Heart left ventricle (tissue), 16 donors: ENCODE results near the gene EPHA6. TPM values are rescaled to one million over a fixed set of nuclear protein-coding genes. Genes with fewer than 3 reads are reported as not detected.
A peak's percentile ranks its signal among the peaks of the same experiment; 100 is the strongest.

Experiments
- ATAC-seq, 4 donors: fragments of 200-7000 bp; cut with Tn5 transposase; one replicate each; pipeline ENCODE4 v1.9.1; 2020 to 2022; ENCODE audit warnings: moderate library complexity in 4 of 4, mild to moderate bottlenecking in 3 of 4, moderate number of reproducible peaks in 1 of 4
- DNase-seq, 5 donors: peaks; one replicate each; pipeline ENCODE4 v3.0.0-alpha.2; 2020
- H3K27ac ChIP-seq, 12 donors: fragments of 200-600 bp; sonication (generic) in 4 of 12; one replicate each; pipeline versions ENCODE4 v1.5.0 to v1.8.0; 2016 to 2022; ENCODE audit warnings: mild to moderate bottlenecking in 2 of 12
- H3K27me3 ChIP-seq, 9 donors: fragments of 200-600 bp; sonication (generic) in 2 of 9; one replicate each; pipeline versions ENCODE4 v1.5.1 to v1.8.0; 2016 to 2022; ENCODE audit warnings: mild to moderate bottlenecking in 3 of 9
- H3K36me3 ChIP-seq, 9 donors: fragments of 200-600 bp; sonication (generic) in 2 of 9; one replicate each; pipeline versions ENCODE4 v1.5.0 to v1.8.0; 2018 to 2022; ENCODE audit warnings: mild to moderate bottlenecking in 2 of 9
- H3K4me1 ChIP-seq, 12 donors: fragments of 200-600 bp; sonication (generic) in 4 of 12; one replicate each; pipeline versions ENCODE4 v1.5.0 to v1.8.0; 2016 to 2022; ENCODE audit warnings: mild to moderate bottlenecking in 3 of 12
- H3K4me3 ChIP-seq, 12 donors: fragments of 200-600 bp; sonication (generic) in 4 of 12; one replicate each; pipeline versions ENCODE4 v1.5.0 to v1.8.0; 2017 to 2022; ENCODE audit warnings: mild to moderate bottlenecking in 9 of 12, moderate library complexity in 4 of 12
- H3K9me3 ChIP-seq, 12 donors: fragments of 200-600 bp; sonication (generic) in 4 of 12; one replicate each; pipeline versions ENCODE4 v1.5.0 to v1.8.0; 2016 to 2022; ENCODE audit warnings: mild to moderate bottlenecking in 1 of 12
- CTCF ChIP-seq, 12 donors: fragments of 200-600 bp; sonication (generic) in 4 of 12; IDR thresholded peaks; one replicate each; pipeline versions ENCODE4 v1.5.0 to v1.8.0; 2018 to 2022; ENCODE audit warnings: antibody characterized with exemption in 12 of 12, mild to moderate bottlenecking in 5 of 12
- POLR2A ChIP-seq, 2 donors: fragments of 450-650 bp; IDR thresholded peaks; one replicate each; pipeline ENCODE4 v1.6.1; 2017; ENCODE audit warnings: antibody characterized with exemption in 2 of 2, mild to moderate bottlenecking in 2 of 2, moderate library complexity in 2 of 2
- WGBS, 4 donors: extraction: QIAGEN DNeasy Blood & Tissue Kit in 2 of 4; methylation state at CpG; one replicate each; pipeline versions ENCODE4 v1.1.5 to v1.1.7; 2013 to 2018; 5-methylcytosine and 5-hydroxymethylcytosine counted together
- intact Hi-C, 10 donors: fragments of 100-400 bp; cut with DNase I; formaldehyde crosslinking; loops; one replicate each; pipeline versions ENCODE4 v1.11.1 to v1.14.2; 2022
- polyA plus RNA-seq, 2 donors: library from polyadenylated mRNA; stranded (reverse); fragments of 200-250 nt; gene quantifications; one replicate each; pipeline ENCODE4 v1.2.3, GENCODE V29; 2013
- total RNA-seq, 9 donors: library from RNA; depleted of rRNA in 2 of 9; stranded (reverse); fragments of >200 nt in 2 of 9; fragmentation: NEBNext Ultra II Directional in 3 of 9; extraction: Animal tissue kit (Norgen Biotek cat#: 25700) in 3 of 9; gene quantifications; one replicate each; pipeline versions ENCODE4 v1.1.0 to v1.2.4, GENCODE V29; 2016 to 2023
- donor health status: ischemic (EF 13 %, LVEDD 7.1; RV severe dilation, severe dysfunction).
- donor health status: healthy with polysubstance abuse.
- donor health status: DM: no; HTN: yes; CAD: no.
- donor health status: DM: no; HTN: no; CAD: no.
- donor health status: ischemic (EF 25% LVEDD 6.9; RV normal size, moderate dysfunction).
- donor health status: ischemic (EF 25% LVEDD 5.7; RV mildly dilated, moderate dysfunction).
- donor health status: healthy.
- donor health status: DM: yes; HTN: yes; CAD: no.
- donor health status: ischemic (EF 35%, LVEDD 5.7; RV mildly dilated, moderate dysfunction).
- donor health status: nonischemic (EF 11% LVEDD 7.7; RV severe dilation, severe dysfunction).
- donor health status: DM: yes; HTN: yes; CAD: no.
- donor health status: PGD.
- donor health status: ischemic (EF 29% LVEDD 5.4; RV normal size, mild dysfunction).
- donor health status: nonischemic (EF 23%, LVEDD 6.1; RV moderate dilation, normal function).

Gene EPHA6
- total and polyA plus RNA-seq, 11 donors = 0.28 to 1.2 (median 0.42) TPM; not detected in 6

DNA sequence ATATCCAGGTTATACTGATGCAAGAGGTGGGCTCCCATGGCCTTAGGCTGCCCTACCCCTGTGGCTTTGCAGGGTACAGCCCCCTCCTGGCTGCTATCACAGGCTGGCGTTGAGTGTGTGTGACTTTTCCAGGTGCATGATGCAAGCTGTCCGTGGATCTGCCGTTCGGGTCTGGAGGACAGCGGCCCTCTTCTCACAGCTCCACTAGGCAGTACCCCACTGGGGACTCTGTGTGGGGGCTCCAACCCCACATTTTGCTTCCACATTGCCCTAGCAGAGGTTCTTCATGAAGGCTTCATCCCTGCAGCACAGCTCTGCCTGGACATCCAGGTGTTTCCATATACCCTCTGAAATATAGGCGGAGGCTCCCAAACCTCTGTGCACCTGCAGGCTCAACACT is 610.6 kb downstream of the EPHA6 start:
- ATAC-seq (no peak), DNase-seq (peak in 1 of 5 donors; percentile 20)
- Histone ChIP-seq H3K4me3 (no peak overlapping the region), H3K27me3 (no peaks in the 10 kb centered on the region), H3K36me3 (no peaks in the 10 kb centered on the region), H3K4me1 (no peaks in the 10 kb centered on the region), H3K9me3 (peaks cover 0 to 19% (median 0%) of the 10 kb centered on the region in 12 donors), H3K27ac (no peak overlapping the region)
- TF ChIP-seq POLR2A (IDR thresholded peaks at IDR 0.05) = no peak
- no peak for TF ChIP-seq CTCF (IDR thresholded peaks at IDR 0.05)
- intact Hi-C loops = no loop called here
- 92 to 96% (median 92%) methylated on average over 4 to 6 of the region's 6 CpGs for WGBS, 4 donors

DNA sequence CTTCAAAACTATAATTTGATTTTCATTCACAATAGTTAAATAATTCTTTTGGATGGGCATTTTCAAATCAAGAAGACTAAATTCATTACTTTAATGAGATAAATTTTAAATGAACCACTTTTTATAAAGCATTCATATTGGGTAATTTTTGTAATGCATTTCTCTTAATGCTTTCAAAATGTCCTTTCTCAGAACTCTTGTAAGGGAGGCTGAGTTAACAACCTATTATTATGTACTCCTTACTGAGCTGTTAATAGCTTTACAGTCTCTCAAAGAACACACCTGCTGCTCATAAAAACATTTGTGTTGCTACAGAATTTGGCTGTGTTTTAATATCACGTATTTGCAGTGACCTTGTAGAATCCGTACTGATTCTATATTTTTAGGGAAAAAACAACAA is 616.2 kb downstream of the EPHA6 start:
- no peaks in the 10 kb centered on the region for H3K36me3 ChIP-seq
- WGBS, 4 donors = 70 to 78% (median 73%) methylated on average over 2 of the region's 2 CpGs
- H3K9me3 ChIP-seq = peaks cover 0 to 4% (median 0%) of the 10 kb centered on the region in 12 donors
- H3K4me3 ChIP-seq = no peak overlapping the region
- intact Hi-C loops = no loop called here
- H3K27ac ChIP-seq = no peak overlapping the region
- DNase-seq (no peak), ATAC-seq (no peak)
- no peaks in the 10 kb centered on the region for H3K4me1 ChIP-seq
- TF ChIP-seq POLR2A (IDR thresholded peaks at IDR 0.05) = no peak
- no peak for TF ChIP-seq CTCF (IDR thresholded peaks at IDR 0.05)
- no peaks in the 10 kb centered on the region for H3K27me3 ChIP-seq

GRCh38 chr3:97432914-97433313 is 618.5 kb downstream of the EPHA6 start:
- no peaks in the 10 kb centered on the region for H3K4me1 ChIP-seq
- no peak overlapping the region for H3K4me3 ChIP-seq
- no peaks in the 10 kb centered on the region for H3K36me3 ChIP-seq
- intact Hi-C loops = no loop called here
- no peak overlapping the region for H3K27ac ChIP-seq
- WGBS, 4 donors = 69 to 81% (median 77%) methylated on average over 2 of the region's 2 CpGs
- no peak for ATAC-seq
- H3K9me3 ChIP-seq = no peaks in the 10 kb centered on the region
- TF ChIP-seq POLR2A (IDR thresholded peaks at IDR 0.05) (no peak), CTCF (IDR thresholded peaks at IDR 0.05) (no peak)
- no peaks in the 10 kb centered on the region for H3K27me3 ChIP-seq
- DNase-seq = no peak

GRCh38 chr3:97438131-97438530 is 623.7 kb downstream of the EPHA6 start:
- no peaks in the 10 kb centered on the region for H3K27me3 ChIP-seq
- no peak for ATAC-seq
- no peaks in the 10 kb centered on the region for H3K9me3 ChIP-seq
- no peaks in the 10 kb centered on the region for H3K4me1 ChIP-seq
- no peak overlapping the region for H3K27ac ChIP-seq
- 54 to 81% (median 73%) methylated on average over 1 of the region's 1 CpG for WGBS, 4 donors
- DNase-seq = no peak
- TF ChIP-seq POLR2A (IDR thresholded peaks at IDR 0.05) = no peak
- TF ChIP-seq CTCF (IDR thresholded peaks at IDR 0.05) = no peak
- H3K4me3 ChIP-seq = no peak overlapping the region
- intact Hi-C loops = no loop called here
- H3K36me3 ChIP-seq = no peaks in the 10 kb centered on the region
